ENCODE results near the gene OR5I1.
"Not testable (repeated sequence)": the region's sequence is repeated elsewhere in the genome, so short reads cannot be mapped to it uniquely, and the experiment has no call there.

The OR5I1 gene

DNA sequence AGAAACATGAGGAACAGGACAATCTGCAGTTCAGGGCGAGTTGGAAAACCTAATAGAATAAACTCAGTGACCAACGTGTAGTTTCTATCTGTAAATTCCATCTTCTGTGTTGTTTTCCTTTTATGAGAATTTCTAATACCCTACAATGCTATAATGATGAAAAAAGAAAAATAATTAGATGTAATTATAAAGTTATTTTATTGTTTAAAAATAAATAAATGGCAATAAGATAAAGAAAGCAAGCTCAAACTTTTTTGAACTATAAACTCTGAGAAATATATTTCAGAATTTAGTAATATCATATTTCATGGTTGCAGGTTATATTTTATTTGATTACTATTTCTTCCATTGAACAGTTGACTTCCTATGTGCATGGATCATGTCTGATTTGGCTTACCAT lies at the start of gene OR5I1:
TSS of gene OR5I1 (minus strand) at position 101 of the 400 bp plus-strand sequence. CDS start at position 101, 0 bp downstream.
- no peak for DNase-seq (ENCODE audit: low read depth)

DNA sequence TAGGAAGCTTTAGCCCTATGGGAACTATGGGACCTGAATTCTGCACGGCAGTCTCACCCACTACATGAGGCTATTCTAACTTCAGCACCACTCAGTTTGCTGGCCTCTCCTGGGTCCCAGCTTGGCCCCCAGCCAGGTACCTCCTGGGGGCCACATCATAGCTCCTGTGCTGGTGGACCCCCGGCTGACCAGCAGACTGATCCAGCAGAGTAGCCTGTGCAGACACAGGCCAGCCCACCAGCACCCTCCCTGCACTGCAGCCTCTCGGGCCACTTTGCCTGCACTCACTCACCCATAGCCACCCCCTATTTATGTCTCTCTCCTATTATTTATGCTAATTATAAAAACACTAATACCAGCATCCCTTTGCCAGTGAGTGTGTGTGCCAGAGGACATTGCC lies 34.7 kb upstream of the OR5I1 start:
- no peak for DNase-seq (ENCODE audit: low read depth)

DNA sequence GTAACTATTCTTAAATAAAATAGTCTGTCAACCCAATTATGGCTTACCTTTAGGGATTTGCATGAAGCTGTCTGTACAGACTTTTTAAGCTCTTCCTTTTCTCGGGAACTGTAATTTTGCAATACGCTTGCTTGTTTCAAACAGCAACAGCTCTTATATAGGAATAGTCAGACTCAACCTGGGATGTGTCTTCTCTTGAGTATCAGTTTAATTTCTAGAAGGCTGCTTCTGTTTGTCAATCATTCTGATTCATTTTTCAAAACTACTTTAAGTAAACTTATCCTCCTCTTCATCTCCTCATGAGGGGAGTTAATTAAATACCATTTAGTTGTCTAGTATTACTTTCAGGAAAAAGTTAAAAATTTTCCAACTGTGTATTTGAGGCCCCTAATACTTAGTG lies 33.6 kb upstream of the OR5I1 start, which contains the start of gene OR10AG1:
TSS of gene OR10AG1 (minus strand) at position 101 of the 400 bp plus-strand sequence. CDS start at position 63, 38 bp downstream.
- DNase-seq (ENCODE audit: low read depth) = no peak

DNA sequence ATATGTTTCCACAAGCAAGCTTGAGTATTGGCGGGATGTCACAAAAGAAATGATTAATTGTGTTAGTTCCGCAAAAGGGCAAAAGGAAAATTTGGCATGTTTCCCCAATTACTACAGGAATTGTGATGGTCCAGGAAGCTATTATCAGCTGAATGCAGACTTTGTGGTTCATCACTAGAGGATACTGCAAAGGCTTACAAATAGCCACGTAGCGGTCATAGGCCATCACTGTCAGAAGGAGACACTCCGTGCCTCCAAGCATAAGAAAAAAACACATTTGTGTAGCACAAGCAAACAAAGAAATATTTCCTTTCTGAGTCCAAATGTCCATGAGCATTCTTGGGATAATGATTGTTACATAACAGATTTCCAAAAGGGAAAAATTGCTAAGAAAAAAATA lies 31.7 kb upstream of the OR5I1 start:
- no peak for DNase-seq (ENCODE audit: low read depth)

DNA sequence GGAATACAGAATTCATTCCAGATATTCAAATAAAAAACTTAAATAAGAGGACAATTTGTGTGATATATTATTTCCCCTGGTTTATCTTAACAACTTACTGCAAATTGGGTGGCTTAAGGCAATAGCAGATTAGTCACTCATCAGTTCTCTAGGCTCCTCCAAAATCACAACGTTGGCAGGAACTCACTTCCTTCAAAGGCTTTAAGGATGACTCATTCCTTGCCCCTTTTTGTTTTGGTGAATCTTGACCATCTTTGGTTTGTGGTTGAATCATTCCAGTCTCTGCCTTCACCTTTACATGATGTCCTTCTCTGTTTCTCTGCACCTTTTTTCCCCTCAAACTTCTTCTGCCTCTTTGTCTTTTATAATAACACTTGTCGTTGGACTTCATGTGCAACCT lies 30.2 kb upstream of the OR5I1 start:
- no peak for DNase-seq (ENCODE audit: low read depth)

DNA sequence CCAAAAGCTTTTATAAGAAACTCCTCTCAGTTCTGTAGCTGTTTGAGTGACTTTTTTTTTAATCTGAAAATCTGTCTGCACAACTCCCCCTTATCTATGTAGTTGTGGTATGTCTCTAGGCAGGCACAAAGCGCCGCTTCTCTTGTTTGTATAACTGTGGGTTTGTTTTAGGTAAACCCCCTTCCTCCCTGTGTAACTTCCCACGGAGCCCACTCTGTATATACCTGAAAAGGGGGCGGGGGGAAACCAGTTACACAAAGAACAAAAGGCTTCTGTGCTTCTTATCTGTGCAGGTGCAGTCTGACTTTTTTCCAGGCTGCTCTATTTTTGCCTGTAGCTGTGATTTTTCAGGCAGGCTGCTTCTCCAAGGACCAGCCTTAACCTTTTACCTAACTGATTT lies 20.3 kb upstream of the OR5I1 start:
- no peak for DNase-seq (ENCODE audit: low read depth)

DNA sequence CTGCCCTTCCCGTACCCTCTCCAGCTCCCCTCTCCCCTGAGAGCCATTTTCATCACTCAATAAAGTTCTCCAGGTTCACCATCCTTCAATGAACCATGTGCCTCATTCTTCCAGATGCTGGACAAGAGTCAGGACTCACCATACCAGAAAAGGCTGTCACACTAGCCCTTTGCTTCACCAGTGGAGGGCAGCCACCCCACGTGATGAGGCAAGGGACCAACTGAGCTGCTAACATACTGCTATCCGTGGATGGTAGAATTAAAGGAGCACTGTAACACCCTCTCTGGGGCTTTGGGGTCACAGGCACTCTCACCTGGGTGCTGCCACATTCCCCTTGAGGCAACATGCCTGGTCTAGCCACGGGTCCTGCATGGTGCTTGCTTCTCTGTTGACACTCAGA lies 13.1 kb upstream of the OR5I1 start:
- DNase-seq (ENCODE audit: low read depth) = no peak

DNA sequence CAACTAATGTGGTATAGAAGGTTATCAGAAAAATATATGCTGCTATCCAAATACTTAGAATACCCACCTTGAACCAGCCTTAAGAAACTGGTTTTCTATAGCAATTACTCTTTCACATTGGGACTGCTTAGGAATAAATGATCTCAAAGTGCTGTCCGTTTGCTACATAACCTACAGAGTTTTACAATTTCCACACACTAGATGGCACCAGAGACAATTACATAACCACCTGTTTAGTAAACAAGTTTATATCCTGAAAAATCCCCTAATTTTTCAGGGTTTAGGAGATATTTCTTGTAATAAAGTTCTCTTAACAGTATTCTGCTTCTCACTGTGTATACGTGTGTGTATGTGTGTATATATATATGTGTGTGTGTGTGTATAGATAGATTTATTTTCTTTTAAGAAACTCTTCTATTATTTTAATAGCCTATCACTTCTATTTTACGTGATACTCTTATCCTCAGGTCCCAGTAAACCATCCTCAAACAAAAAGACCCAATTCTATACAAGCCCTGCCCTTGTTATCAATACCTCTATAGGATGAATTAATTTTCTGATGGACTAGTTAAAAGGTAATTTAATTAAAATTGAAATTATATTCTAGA lies 6.7 kb upstream of the OR5I1 start:
- DNase-seq (ENCODE audit: low read depth) = no peak

DNA sequence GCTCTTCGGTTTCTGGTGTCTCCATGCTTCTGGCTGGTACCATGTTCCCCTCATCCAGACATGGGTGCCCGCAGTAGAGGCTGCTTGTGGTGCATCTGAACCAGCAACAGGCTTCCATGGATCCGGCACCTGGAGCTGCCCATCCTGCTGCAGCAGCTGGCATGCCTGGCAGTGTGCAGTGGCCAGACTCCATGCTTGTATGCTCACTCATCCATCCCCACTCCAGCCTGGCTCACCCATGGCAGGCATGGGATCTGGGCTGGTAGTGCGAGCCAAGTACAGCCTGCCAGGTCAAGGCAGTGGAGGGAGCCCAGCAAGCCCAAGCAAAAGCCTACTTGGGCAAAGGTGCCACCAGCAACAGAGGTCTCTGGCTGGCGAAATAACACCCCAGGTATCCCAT lies 15.7 kb downstream of the OR5I1 start:
- DNase-seq (ENCODE audit: low read depth) = no peak

DNA sequence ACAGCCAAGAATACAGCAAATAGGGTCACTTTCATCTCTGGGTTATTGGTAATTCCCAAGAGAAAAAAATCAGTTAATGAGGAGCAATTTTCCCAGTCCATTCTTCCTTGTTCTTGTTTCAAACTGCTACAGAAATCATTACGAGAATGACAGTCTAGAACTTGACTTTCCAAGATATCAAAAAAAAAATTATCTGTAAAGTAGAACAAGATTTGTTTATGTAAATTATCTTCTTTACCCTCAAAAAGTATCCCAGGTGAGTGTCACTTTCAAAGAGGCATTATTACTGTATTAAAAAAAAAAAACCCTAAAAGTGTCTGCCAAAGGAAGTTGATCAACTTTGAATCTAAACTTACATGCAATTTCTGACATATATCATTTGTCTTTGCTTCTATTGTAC lies 21.7 kb downstream of the OR5I1 start, which contains the start of gene OR5W2:
TSS of gene OR5W2 (minus strand) at position 101 of the 400 bp plus-strand sequence. CDS start at position 101, 0 bp downstream.
- DNase-seq (ENCODE audit: low read depth) = no peak

DNA sequence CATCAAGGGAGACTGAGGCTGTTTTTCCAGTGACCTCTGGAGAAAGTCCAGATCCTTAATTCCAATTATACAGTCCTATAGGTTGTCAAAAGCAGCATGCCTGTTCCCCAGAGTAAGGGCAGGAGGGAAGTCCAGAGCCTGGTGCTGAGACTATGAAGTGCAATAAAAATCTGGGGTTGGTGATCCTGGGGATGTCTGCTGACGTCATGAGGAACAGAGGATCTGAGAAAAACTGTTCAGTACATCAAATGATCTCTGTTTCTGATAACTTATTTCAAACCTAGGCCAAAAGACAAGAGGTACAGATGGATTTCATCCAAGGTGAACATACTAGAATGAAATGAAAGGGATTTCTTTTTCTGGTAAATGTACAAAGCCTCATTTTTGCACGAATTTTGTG lies 33.9 kb downstream of the OR5I1 start:
- DNase-seq (ENCODE audit: low read depth) = no peak

DNA sequence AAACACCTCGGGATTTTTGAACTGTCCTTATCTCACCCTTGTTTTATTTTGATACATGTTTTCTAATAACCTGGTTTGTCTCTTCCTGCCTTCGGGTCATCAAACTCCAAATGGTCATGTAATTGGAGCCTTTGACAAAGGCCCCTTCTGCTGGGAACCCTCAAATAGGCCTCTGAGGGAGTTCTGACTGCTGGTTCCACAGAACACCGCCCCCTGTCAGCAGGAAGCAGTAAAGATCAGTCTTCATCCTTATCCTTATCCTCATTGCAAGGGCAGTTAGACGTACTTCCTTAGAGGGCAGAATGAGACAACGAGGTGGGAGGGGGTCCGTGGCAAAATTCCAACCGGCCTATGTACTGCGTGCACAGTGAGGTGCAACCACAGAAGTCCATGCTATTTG lies 41.0 kb downstream of the OR5I1 start:
- DNase-seq (ENCODE audit: low read depth) = no peak

DNA sequence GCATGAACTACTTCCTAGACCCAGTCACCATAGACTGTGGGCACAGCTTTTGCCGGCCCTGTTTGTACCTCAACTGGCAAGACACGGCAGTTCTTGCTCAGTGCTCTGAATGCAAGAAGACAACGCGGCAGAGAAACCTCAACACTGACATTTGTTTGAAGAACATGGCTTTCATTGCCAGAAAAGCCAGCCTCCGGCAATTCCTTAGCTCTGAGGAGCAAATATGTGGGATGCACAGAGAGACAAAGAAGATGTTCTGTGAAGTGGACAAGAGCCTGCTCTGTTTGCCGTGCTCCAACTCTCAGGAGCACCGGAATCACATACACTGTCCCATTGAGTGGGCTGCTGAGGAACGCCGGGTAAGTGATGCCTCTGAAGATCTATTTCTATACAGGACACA lies 50.7 kb downstream of the OR5I1 start:
- not testable (repeated sequence) for DNase-seq (ENCODE audit: low read depth)

Data from non-pigmented ciliary epithelial cell (primary cell).